ENCODE data around the gene ADAMTS7. TPM values are rescaled to one million over a fixed set of nuclear protein-coding genes. Genes with fewer than 3 reads are reported as not detected.
"Not testable (repeated sequence)": the region's sequence is repeated elsewhere in the genome, so short reads cannot be mapped to it uniquely, and the experiment has no call there.

The ADAMTS7 gene
- total and polyA plus RNA-seq, 2 of the 13 experiments (the other 11 are each of a cell fraction or from before 2014, with no cell fraction given), result 0.09 to 0.12 TPM

DNA sequence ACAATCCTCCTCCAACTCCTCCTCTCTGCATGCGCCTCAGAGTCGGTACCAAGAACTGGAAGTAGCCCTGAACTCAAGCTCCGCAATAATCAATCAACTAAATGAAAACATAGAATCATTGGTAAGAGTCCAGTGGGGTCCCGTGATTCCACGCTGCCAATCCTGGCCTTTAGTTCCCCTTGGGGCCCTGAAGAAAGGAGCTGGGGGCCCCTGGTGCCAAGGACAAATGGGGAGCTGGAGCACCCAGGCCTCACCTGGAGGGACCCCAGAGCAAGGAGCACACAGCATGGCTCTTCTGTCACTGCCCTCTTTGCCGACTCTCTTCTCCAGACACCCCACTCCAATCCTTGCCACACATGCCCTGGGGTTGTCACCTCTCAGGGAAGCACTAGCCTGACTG is 80.3 kb downstream of the ADAMTS7 start (continued):
- TF ChIP-seq, protein P1, sequence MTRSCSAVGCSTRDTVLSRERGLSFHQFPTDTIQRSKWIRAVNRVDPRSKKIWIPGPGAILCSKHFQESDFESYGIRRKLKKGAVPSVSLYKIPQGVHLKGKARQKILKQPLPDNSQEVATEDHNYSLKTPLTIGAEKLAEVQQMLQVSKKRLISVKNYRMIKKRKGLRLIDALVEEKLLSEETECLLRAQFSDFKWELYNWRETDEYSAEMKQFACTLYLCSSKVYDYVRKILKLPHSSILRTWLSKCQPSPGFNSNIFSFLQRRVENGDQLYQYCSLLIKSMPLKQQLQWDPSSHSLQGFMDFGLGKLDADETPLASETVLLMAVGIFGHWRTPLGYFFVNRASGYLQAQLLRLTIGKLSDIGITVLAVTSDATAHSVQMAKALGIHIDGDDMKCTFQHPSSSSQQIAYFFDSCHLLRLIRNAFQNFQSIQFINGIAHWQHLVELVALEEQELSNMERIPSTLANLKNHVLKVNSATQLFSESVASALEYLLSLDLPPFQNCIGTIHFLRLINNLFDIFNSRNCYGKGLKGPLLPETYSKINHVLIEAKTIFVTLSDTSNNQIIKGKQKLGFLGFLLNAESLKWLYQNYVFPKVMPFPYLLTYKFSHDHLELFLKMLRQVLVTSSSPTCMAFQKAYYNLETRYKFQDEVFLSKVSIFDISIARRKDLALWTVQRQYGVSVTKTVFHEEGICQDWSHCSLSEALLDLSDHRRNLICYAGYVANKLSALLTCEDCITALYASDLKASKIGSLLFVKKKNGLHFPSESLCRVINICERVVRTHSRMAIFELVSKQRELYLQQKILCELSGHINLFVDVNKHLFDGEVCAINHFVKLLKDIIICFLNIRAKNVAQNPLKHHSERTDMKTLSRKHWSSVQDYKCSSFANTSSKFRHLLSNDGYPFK (CRISPR knock-in tag; IDR thresholded peaks at IDR 0.05; ENCODE audit: borderline replicate concordance), result no peak
- TF ChIP-seq JUNB (CRISPR knock-in tag; IDR thresholded peaks at IDR 0.05; ENCODE audit: borderline replicate concordance) (no peak), CENPT (CRISPR knock-in tag; IDR thresholded peaks at IDR 0.05; ENCODE audit: low read depth) (no peak), GATAD1 (CRISPR knock-in tag; IDR thresholded peaks at IDR 0.05) (no peak)
- TF ChIP-seq, protein P2, sequence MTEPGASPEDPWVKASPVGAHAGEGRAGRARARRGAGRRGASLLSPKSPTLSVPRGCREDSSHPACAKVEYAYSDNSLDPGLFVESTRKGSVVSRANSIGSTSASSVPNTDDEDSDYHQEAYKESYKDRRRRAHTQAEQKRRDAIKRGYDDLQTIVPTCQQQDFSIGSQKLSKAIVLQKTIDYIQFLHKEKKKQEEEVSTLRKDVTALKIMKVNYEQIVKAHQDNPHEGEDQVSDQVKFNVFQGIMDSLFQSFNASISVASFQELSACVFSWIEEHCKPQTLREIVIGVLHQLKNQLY (CRISPR knock-in tag; IDR thresholded peaks at IDR 0.05), result no peak
- TF ChIP-seq, protein P3, sequence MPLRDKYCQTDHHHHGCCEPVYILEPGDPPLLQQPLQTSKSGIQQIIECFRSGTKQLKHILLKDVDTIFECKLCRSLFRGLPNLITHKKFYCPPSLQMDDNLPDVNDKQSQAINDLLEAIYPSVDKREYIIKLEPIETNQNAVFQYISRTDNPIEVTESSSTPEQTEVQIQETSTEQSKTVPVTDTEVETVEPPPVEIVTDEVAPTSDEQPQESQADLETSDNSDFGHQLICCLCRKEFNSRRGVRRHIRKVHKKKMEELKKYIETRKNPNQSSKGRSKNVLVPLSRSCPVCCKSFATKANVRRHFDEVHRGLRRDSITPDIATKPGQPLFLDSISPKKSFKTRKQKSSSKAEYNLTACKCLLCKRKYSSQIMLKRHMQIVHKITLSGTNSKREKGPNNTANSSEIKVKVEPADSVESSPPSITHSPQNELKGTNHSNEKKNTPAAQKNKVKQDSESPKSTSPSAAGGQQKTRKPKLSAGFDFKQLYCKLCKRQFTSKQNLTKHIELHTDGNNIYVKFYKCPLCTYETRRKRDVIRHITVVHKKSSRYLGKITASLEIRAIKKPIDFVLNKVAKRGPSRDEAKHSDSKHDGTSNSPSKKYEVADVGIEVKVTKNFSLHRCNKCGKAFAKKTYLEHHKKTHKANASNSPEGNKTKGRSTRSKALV (CRISPR knock-in tag; IDR thresholded peaks at IDR 0.05), result no peak

DNA sequence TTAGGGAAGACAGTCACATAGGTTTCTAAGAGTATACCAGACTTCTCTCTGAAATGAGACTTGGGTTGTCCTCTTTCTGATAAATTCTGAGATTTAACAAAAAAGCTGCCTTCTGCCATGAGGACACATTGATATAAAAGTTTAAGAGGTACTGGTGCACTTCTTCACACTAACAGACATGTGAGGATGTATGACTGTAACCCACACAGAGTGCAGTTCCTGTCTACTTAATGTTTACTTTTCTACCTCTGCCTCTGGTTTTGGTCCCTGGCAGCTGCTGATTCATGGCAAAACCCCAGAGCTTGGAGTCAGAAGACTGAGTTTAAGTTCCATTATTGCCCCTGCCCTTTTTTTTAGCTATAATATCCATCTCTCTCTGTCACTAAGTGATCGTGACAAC is 82.8 kb downstream of the ADAMTS7 start:
- H3K4me3 ChIP-seq (replicated peaks in 1 of 3; ENCODE audit: insufficient read depth in 1 of 3, low read depth in 2 of 3, low read length in 3 of 3); in situ Hi-C loops (cut with HindIII; ENCODE audit: extremely low pct_ligation_motif_present, low pct_unique_long_range_greater_than_20kb); BruUV-seq (replicated peaks); H3K27ac ChIP-seq (ENCODE audit: extremely low read length, insufficient read depth, low read length); FAIRE-seq; H3K4me1 ChIP-seq (ENCODE audit: insufficient read depth, low read length); DNase-seq (ENCODE audit: low spot score); H4K20me1 ChIP-seq (ENCODE audit: insufficient read depth, low read length); H3K4me2 ChIP-seq (ENCODE audit: low read depth, low read length); ATAC-seq; H3K9ac ChIP-seq (ENCODE audit: insufficient read depth, low read depth, low read length); H2AFZ ChIP-seq (ENCODE audit: low read length); H3K79me2 ChIP-seq (ENCODE audit: insufficient read depth, low read length); H3K9me3 ChIP-seq (ENCODE audit: low read length); POLR2A ChIA-PET; H3K36me3 ChIP-seq (replicated peaks in 1 of 2; ENCODE audit: control insufficient read depth in 1 of 2, insufficient read depth in 2 of 2, low read length in 2 of 2); intact Hi-C loops (cut with micrococcal nuclease; ENCODE audit: unreplicated experiment); CTCF ChIA-PET (ENCODE audit: low intra/inter-chr PET ratio, low total read pairs): not testable (repeated sequence)
- WGBS (ENCODE audit: low lambda C conversion rate), result 0% methylated on average over 1 of the region's 1 CpG
- H3K27me3 ChIP-seq (ENCODE audit: control insufficient read depth in 1 of 2, insufficient read depth in 2 of 2, low read length in 2 of 2), result peaks cover 0 to 10% of the 10 kb centered on the region in 2 experiments; a peak in 1 of 5 replicates
